HUES48 (cell line): ENCODE measurements around the gene SH3PXD2A.
A peak's percentile ranks its signal among the peaks of the same experiment; 100 is the strongest.

ENCODE experiments used
- H3K27ac ChIP-seq: one replicate; pipeline ENCODE4 v1.7.0; 2013; ENCODE audit warnings: low read depth, low read length, inconsistent platforms
- H3K27me3 ChIP-seq: 2 replicates; pipeline ENCODE4 v1.6.1; 2013; ENCODE audit warnings: mild to moderate bottlenecking, low read length; ENCODE audit not compliant: control insufficient read depth, insufficient read depth
- H3K36me3 ChIP-seq: 2 replicates; pipeline ENCODE4 v1.6.1; 2013; ENCODE audit warnings: low read length; ENCODE audit not compliant: control insufficient read depth, insufficient read depth
- H3K4me1 ChIP-seq: 2 replicates; pipeline ENCODE4 v1.6.1; 2013; ENCODE audit warnings: mild to moderate bottlenecking, low read length; ENCODE audit not compliant: control insufficient read depth, insufficient read depth
- H3K4me3 ChIP-seq: 2 replicates; pipeline ENCODE4 v1.5.1; 2013; ENCODE audit warnings: mild to moderate bottlenecking, low read depth, low read length
- H3K9ac ChIP-seq: 2 replicates; pipeline ENCODE4 v1.6.1; 2013; ENCODE audit warnings: mild to moderate bottlenecking, low read depth, low read length, moderate library complexity
- H3K9me3 ChIP-seq: 2 replicates; pipeline ENCODE4 v1.6.1; 2013; ENCODE audit warnings: low read length; ENCODE audit not compliant: control insufficient read depth, insufficient read depth

The SH3PXD2A gene

GRCh38 chr10:103707956-103708626 lies 147.3 kb downstream of the SH3PXD2A start:
- H3K9ac ChIP-seq, result no peak overlapping the region

GRCh38 chr10:103706762-103707161 lies 148.6 kb downstream of the SH3PXD2A start:
- Histone ChIP-seq H3K4me1 (no peaks in the 10 kb centered on the region), H3K4me3 (no peak overlapping the region), H3K36me3 (no peaks in the 10 kb centered on the region), H3K27ac (no peak overlapping the region), H3K9ac (no peak overlapping the region), H3K9me3 (no peaks in the 10 kb centered on the region), H3K27me3 (no peaks in the 10 kb centered on the region)

More at GRCh38 chr10:103707956-103708626, 147.3 kb downstream of the SH3PXD2A start:
- no peaks in the 10 kb centered on the region for H3K27me3 ChIP-seq
- no peak overlapping the region for H3K4me3 ChIP-seq
- H3K36me3 ChIP-seq, result no peaks in the 10 kb centered on the region
- H3K4me1 ChIP-seq, result no peaks in the 10 kb centered on the region
- no peak overlapping the region for H3K27ac ChIP-seq
- no peaks in the 10 kb centered on the region for H3K9me3 ChIP-seq

GRCh38 chr10:103706047-103706446 lies 149.3 kb downstream of the SH3PXD2A start:
- Histone ChIP-seq H3K9me3 (no peaks in the 10 kb centered on the region), H3K27me3 (no peaks in the 10 kb centered on the region), H3K9ac (no peak overlapping the region), H3K27ac (no peak overlapping the region), H3K36me3 (no peaks in the 10 kb centered on the region), H3K4me1 (no peaks in the 10 kb centered on the region), H3K4me3 (no peak overlapping the region)

GRCh38 chr10:103703941-103704919 lies 151.1 kb downstream of the SH3PXD2A start:
- H3K36me3 ChIP-seq, result no peaks in the 10 kb centered on the region
- no peaks in the 10 kb centered on the region for H3K4me1 ChIP-seq
- no peak overlapping the region for H3K9ac ChIP-seq
- H3K4me3 ChIP-seq, result no peak overlapping the region
- no peak overlapping the region for H3K27ac ChIP-seq
- H3K27me3 ChIP-seq, result no peaks in the 10 kb centered on the region
- H3K9me3 ChIP-seq, result no peaks in the 10 kb centered on the region

- Histone ChIP-seq H3K27me3 (no peaks in the 10 kb centered on the region), H3K4me1 (peaks cover 11% of the 10 kb centered on the region), H3K4me3 (no peak overlapping the region), H3K36me3 (no peaks in the 10 kb centered on the region), H3K9ac (no peak overlapping the region), H3K9me3 (no peaks in the 10 kb centered on the region), H3K27ac (no peak overlapping the region)
Observed at GRCh38 chr10:103701380-103702222, 153.8 kb downstream of the SH3PXD2A start.

- no peak overlapping the region for H3K27ac ChIP-seq
- H3K9ac ChIP-seq, result no peak overlapping the region
- no peaks in the 10 kb centered on the region for H3K9me3 ChIP-seq
- no peak overlapping the region for H3K4me3 ChIP-seq
- peaks cover 4% of the 10 kb centered on the region for H3K27me3 ChIP-seq
- peaks cover 19% of the 10 kb centered on the region for H3K4me1 ChIP-seq
- H3K36me3 ChIP-seq, result no peaks in the 10 kb centered on the region
Observed at GRCh38 chr10:103700436-103700715, 155.0 kb downstream of the SH3PXD2A start.

- Histone ChIP-seq H3K36me3 (no peaks in the 10 kb centered on the region), H3K4me3 (no peak overlapping the region), H3K9ac (no peak overlapping the region), H3K27me3 (peaks cover 10% of the 10 kb centered on the region), H3K4me1 (peaks cover 19% of the 10 kb centered on the region), H3K9me3 (no peaks in the 10 kb centered on the region), H3K27ac (no peak overlapping the region)
Observed at GRCh38 chr10:103699611-103700435, 155.6 kb downstream of the SH3PXD2A start.

- Histone ChIP-seq H3K27ac (no peak overlapping the region), H3K36me3 (no peaks in the 10 kb centered on the region), H3K4me1 (peaks cover 24% of the 10 kb centered on the region), H3K4me3 (no peak overlapping the region), H3K9ac (no peak overlapping the region), H3K27me3 (peaks cover 25% of the 10 kb centered on the region), H3K9me3 (no peaks in the 10 kb centered on the region)
Observed at GRCh38 chr10:103698266-103698665, 157.1 kb downstream of the SH3PXD2A start.

GRCh38 chr10:103697787-103698186 lies 157.6 kb downstream of the SH3PXD2A start:
- Histone ChIP-seq H3K9ac (no peak overlapping the region), H3K9me3 (no peaks in the 10 kb centered on the region), H3K36me3 (no peaks in the 10 kb centered on the region), H3K27ac (no peak overlapping the region), H3K27me3 (peaks cover 28% of the 10 kb centered on the region), H3K4me3 (no peak overlapping the region), H3K4me1 (peaks cover 24% of the 10 kb centered on the region)

GRCh38 chr10:103696411-103697145 lies 158.8 kb downstream of the SH3PXD2A start:
- H3K9ac ChIP-seq, result no peak overlapping the region
- H3K9me3 ChIP-seq, result no peaks in the 10 kb centered on the region
- H3K27ac ChIP-seq, result peak overlapping the region; percentile 7
- no peak overlapping the region; the same call in 1 of the 2 replicates for H3K4me3 ChIP-seq
- H3K4me1 ChIP-seq, result peaks cover 24% of the 10 kb centered on the region
- H3K27me3 ChIP-seq, result peaks cover 39% of the 10 kb centered on the region
- H3K36me3 ChIP-seq, result no peaks in the 10 kb centered on the region
